ENCODE measurements around the gene SLC10A3. TPM values are rescaled to one million over a fixed set of nuclear protein-coding genes. Genes with fewer than 3 reads are reported as not detected.

The SLC10A3 gene
- total and polyA plus RNA-seq, 2 of the 13 experiments (the other 11 are each of a cell fraction or from before 2014, with no cell fraction given): 10.1 to 11.5 TPM

DNA sequence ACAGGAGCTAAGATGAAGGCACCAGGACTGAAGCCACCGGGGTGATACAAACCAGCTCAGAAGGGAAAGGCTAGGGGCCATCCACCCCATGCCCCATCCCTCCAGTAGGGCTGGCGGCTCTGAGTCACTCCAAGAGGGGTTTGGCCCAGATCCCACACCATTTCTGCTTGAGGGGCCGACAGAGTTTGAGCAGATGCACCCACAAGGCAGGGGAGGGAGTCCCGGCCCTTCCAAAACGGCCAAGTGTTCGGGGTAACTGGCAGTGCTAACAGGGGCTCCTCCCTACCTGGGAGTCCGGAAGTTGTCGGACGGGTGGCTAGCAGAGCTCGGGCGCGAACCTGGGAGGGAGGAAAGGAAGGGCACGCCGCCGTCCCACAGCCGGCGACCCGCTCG lies 412 bp downstream of the SLC10A3 start:
- H2AFZ ChIP-seq (ENCODE audit: low read length): no peak overlapping the region
- no peak for DNase-seq (ENCODE audit: low spot score)
- POLR2A ChIA-PET: interaction anchor here (0.6 to 3.0 kb wide), 26 partner anchors 8 to 121 kb away, joined by 3 to 31 read pairs (median 4); partner anchors contain the start of genes ATP6AP1, DNASE1L1, EMD and FAM3A
- H3K4me2 ChIP-seq (ENCODE audit: low read depth, low read length): peak overlapping the region; percentile 76
- TF ChIP-seq KLF16 (CRISPR knock-in tag; IDR thresholded peaks at IDR 0.05): no peak
- no peak for TF ChIP-seq ATM (IDR thresholded peaks at IDR 0.05; ENCODE audit: borderline replicate concordance)
- TF ChIP-seq RXRB (CRISPR knock-in tag; IDR thresholded peaks at IDR 0.05; ENCODE audit: borderline replicate concordance): no peak
- no peak for TF ChIP-seq ZKSCAN1 (IDR thresholded peaks at IDR 0.05; ENCODE audit: low read length)
- TF ChIP-seq ZNF788 (CRISPR knock-in tag; IDR thresholded peaks at IDR 0.05; ENCODE audit: borderline replicate concordance): no peak
- no peak for TF ChIP-seq HNRNPK (IDR thresholded peaks at IDR 0.05; ENCODE audit: low read depth, low read length, poor library complexity, severe bottlenecking)
- TF ChIP-seq, protein P1, sequence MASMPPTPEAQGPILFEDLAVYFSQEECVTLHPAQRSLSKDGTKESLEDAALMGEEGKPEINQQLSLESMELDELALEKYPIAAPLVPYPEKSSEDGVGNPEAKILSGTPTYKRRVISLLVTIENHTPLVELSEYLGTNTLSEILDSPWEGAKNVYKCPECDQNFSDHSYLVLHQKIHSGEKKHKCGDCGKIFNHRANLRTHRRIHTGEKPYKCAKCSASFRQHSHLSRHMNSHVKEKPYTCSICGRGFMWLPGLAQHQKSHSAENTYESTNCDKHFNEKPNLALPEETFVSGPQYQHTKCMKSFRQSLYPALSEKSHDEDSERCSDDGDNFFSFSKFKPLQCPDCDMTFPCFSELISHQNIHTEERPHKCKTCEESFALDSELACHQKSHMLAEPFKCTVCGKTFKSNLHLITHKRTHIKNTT (CRISPR knock-in tag; IDR thresholded peaks at IDR 0.05): no peak
- TF ChIP-seq CAMTA2 (CRISPR knock-in tag; IDR thresholded peaks at IDR 0.05; ENCODE audit: borderline replicate concordance): no peak
- TF ChIP-seq ZFP90 (CRISPR knock-in tag; IDR thresholded peaks at IDR 0.05; ENCODE audit: borderline replicate concordance): no peak
- no peak for TF ChIP-seq ZEB1 (IDR thresholded peaks at IDR 0.05; ENCODE audit: insufficient replicate concordance, low read depth)
- TF ChIP-seq TGIF2 (CRISPR knock-in tag; IDR thresholded peaks at IDR 0.05): no peak
- no peaks in the 10 kb centered on the region for H4K20me1 ChIP-seq (ENCODE audit: insufficient read depth, low read length)
- H3K4me3 ChIP-seq (replicated peaks in 1 of 3; ENCODE audit: insufficient read depth in 1 of 3, low read depth in 2 of 3, low read length in 3 of 3): peak overlapping the region; percentile 50 to 78 (median 68); a peak in 5 of 6 replicates
- peaks cover 18% of the 10 kb centered on the region for H3K4me1 ChIP-seq (ENCODE audit: insufficient read depth, low read length)
- ATAC-seq: peak; percentile 7
- intact Hi-C loops (cut with micrococcal nuclease; ENCODE audit: unreplicated experiment): no loop called here
- H3K79me2 ChIP-seq (ENCODE audit: insufficient read depth, low read length): no peaks in the 10 kb centered on the region
- H3K27ac ChIP-seq (ENCODE audit: extremely low read length, insufficient read depth, low read length): peak overlapping the region; percentile 40
- no peak for FAIRE-seq
- H3K27me3 ChIP-seq (ENCODE audit: control insufficient read depth in 1 of 2, insufficient read depth in 2 of 2, low read length in 2 of 2): no peaks in the 10 kb centered on the region
- BruUV-seq (replicated peaks): no TSS peak
- in situ Hi-C loops (cut with HindIII; ENCODE audit: extremely low pct_ligation_motif_present, low pct_unique_long_range_greater_than_20kb): no loop called here
- H3K9ac ChIP-seq (ENCODE audit: insufficient read depth, low read depth, low read length): peak overlapping the region; percentile 77
- CTCF ChIA-PET (ENCODE audit: low intra/inter-chr PET ratio, low total read pairs): no interaction called here
- no peaks in the 10 kb centered on the region for H3K9me3 ChIP-seq (ENCODE audit: low read length)
- H3K36me3 ChIP-seq (replicated peaks in 1 of 2; ENCODE audit: control insufficient read depth in 1 of 2, insufficient read depth in 2 of 2, low read length in 2 of 2): no peaks in the 10 kb centered on the region
- WGBS (ENCODE audit: low lambda C conversion rate): no CpG with 5 or more reads among the region's 19 CpGs

Data from HepG2 (cell line).